Activated T-helper 2 cell treated with anti-CD3 and anti-CD28 coated beads, Interferon-gamma antibody, Interleukin-2, Interleukin-4, amounts not matched to agents 10 μg/mL and 5 μg/mL and 100 μg/mL, durations not matched to agents 14 hours and 24 hours and 36 hours (primary cell): ENCODE results near the gene COL8A1. TPM values are rescaled to one million over a fixed set of nuclear protein-coding genes. Genes with fewer than 3 reads are reported as not detected.

Experiments used
- DNase-seq: peaks from one replicate; pipeline ENCODE4 v3.0.0; 2021; ENCODE audit warnings: low spot score
- H3K27ac Mint-ChIP-seq: one replicate; pipeline ENCODE4 v1.8.0; 2021; ENCODE audit warnings: mixed read lengths
- H3K27me3 Mint-ChIP-seq: one replicate; pipeline ENCODE4 v1.8.0; 2021; ENCODE audit warnings: low read depth, mixed read lengths
- H3K36me3 Mint-ChIP-seq: one replicate; pipeline ENCODE4 v1.8.0; 2021; ENCODE audit warnings: low read depth, mixed read lengths
- H3K4me1 Mint-ChIP-seq: one replicate; pipeline ENCODE4 v1.8.0; 2021; ENCODE audit warnings: low read depth, mixed read lengths
- H3K4me3 Mint-ChIP-seq: one replicate; pipeline ENCODE4 v1.8.0; 2021; ENCODE audit warnings: low read depth, mild to moderate bottlenecking, moderate library complexity, mixed read lengths
- H3K9me3 Mint-ChIP-seq: one replicate; pipeline ENCODE4 v1.8.0; 2021; ENCODE audit warnings: mixed read lengths
- intact Hi-C: fragments of 100-400 bp; cut with micrococcal nuclease; formaldehyde crosslinking; loops from one replicate; pipeline ENCODE4 v1.15.1; 2023
- total RNA-seq: library from RNA; stranded (reverse); gene quantifications from 2 replicates; pipeline ENCODE4 v1.2.3, GENCODE V29; 2022

The COL8A1 gene
- total RNA-seq, 1 donor from 2014 or later = not detected

DNA sequence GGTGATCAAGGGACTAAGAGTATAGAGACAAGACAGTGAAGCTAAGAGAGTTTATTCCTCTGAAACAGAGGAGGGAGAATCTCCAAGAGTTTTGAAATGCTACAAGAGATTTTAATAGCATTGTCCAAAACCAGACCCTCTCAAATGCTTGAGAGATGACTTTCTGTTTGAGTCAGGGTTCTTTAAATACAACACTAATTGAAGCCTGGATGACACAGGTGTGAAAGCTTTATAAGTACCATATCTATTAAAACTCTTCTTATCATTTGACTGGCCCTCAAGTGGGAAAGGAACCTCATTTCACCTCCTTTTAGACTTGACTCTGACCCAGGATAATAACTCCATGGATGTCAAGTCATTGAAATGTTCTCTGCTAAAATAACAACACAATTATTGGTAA, 5.6 kb downstream of the COL8A1 start:
- peaks cover 6% of the 10 kb centered on the region for H3K4me1 Mint-ChIP-seq
- H3K36me3 Mint-ChIP-seq = no peaks in the 10 kb centered on the region
- no peaks in the 10 kb centered on the region for H3K9me3 Mint-ChIP-seq
- intact Hi-C loops = loop anchor here (2.0 kb wide), 1 partner anchor 43 kb away; no protein-coding TSS in a partner anchor
- H3K27me3 Mint-ChIP-seq = peaks cover 43% of the 10 kb centered on the region
- H3K27ac Mint-ChIP-seq = no peak overlapping the region
- no peak for DNase-seq
- H3K4me3 Mint-ChIP-seq = no peak overlapping the region

GRCh38 chr3:99644746-99645145, 6.4 kb downstream of the COL8A1 start:
- Mint-ChIP-seq H3K27ac (no peak overlapping the region), H3K27me3 (peaks cover 38% of the 10 kb centered on the region), H3K4me3 (no peak overlapping the region), H3K36me3 (no peaks in the 10 kb centered on the region), H3K9me3 (no peaks in the 10 kb centered on the region), H3K4me1 (peaks cover 6% of the 10 kb centered on the region)
- DNase-seq = no peak
- intact Hi-C loops = loop anchor here (2.0 kb wide), 1 partner anchor 42 kb away; no protein-coding TSS in a partner anchor

DNA sequence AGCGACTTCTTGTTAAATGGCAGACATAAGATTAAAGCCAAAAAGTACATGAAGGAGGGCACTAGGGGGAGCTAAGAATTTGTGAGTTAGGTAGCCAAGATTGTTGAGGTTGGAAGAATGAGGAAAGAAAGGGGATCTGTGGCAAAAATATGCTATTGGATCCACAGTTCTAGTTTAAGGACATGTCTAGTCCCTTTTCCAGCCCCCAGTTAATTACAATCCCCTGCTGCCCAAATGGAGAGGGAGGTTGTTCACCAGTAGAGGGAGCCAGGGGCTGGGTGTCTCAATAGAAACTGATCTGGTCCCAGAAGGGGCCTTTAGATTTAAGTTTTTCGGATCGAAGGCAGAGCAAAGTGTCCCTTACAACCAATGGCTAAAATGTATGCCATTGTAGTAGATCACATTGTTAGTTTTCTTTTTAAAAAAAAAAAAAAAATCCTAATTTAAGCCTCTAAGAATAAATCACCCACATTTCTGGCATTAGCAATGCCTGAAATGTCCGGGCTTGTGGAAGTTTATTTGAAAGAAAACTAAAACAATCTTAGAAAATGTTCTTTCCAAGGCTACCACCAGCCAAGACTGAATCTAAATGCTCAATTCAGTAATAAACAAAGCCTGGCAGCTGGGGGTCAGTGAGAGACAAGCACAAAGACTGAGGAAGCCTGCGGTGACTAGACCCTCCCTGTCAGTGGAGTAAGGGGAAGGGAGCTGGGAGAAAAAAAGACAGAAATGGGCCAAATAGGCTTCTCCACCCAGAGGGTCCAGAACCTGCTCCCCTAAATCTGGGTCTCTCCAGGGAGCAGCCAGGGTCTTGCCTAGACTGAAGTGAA, 7.1 kb downstream of the COL8A1 start:
- Mint-ChIP-seq H3K4me3 (no peak overlapping the region), H3K36me3 (no peaks in the 10 kb centered on the region), H3K4me1 (peaks cover 6% of the 10 kb centered on the region), H3K27ac (no peak overlapping the region), H3K27me3 (peaks cover 33% of the 10 kb centered on the region), H3K9me3 (no peaks in the 10 kb centered on the region)
- intact Hi-C loops = loop anchor here (2.0 kb wide), 1 partner anchor 41 kb away; no protein-coding TSS in a partner anchor
- no peak for DNase-seq

GRCh38 chr3:99646107-99646435, 7.7 kb downstream of the COL8A1 start:
- Mint-ChIP-seq H3K36me3 (no peaks in the 10 kb centered on the region), H3K27ac (no peak overlapping the region), H3K9me3 (no peaks in the 10 kb centered on the region), H3K4me3 (no peak overlapping the region), H3K4me1 (peaks cover 6% of the 10 kb centered on the region), H3K27me3 (peaks cover 28% of the 10 kb centered on the region)
- intact Hi-C loops = no loop called here
- no peak for DNase-seq

DNA sequence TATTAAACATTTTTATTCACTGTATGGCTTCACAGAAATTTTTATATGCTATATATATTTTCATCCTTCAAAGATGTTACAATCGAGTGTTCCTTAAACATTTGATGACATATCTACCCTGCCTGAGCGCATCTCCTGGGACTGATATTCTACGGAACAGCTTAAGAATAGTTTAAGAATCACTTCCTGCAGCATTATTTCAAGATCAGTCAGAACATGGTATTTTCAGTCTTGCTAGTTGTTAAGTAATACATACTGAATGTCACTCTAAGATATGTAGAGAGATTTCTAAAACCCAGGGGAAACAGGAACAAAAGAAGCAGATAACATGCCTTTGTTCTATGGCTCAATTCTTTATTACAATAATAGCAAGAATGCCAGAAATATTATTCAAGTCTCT, 8.7 kb downstream of the COL8A1 start:
- intact Hi-C loops = no loop called here
- H3K27ac Mint-ChIP-seq = no peak overlapping the region
- no peaks in the 10 kb centered on the region for H3K9me3 Mint-ChIP-seq
- peaks cover 6% of the 10 kb centered on the region for H3K4me1 Mint-ChIP-seq
- no peaks in the 10 kb centered on the region for H3K36me3 Mint-ChIP-seq
- H3K27me3 Mint-ChIP-seq = peaks cover 18% of the 10 kb centered on the region
- DNase-seq = no peak
- no peak overlapping the region for H3K4me3 Mint-ChIP-seq

- H3K27ac Mint-ChIP-seq = no peak overlapping the region
- H3K9me3 Mint-ChIP-seq = no peaks in the 10 kb centered on the region
- H3K4me3 Mint-ChIP-seq = no peak overlapping the region
- H3K36me3 Mint-ChIP-seq = no peaks in the 10 kb centered on the region
- H3K27me3 Mint-ChIP-seq = peaks cover 14% of the 10 kb centered on the region
- peaks cover 6% of the 10 kb centered on the region for H3K4me1 Mint-ChIP-seq
- DNase-seq = no peak
- intact Hi-C loops = no loop called here
Measured at GRCh38 chr3:99648101-99648500, 9.7 kb downstream of the COL8A1 start.

DNA sequence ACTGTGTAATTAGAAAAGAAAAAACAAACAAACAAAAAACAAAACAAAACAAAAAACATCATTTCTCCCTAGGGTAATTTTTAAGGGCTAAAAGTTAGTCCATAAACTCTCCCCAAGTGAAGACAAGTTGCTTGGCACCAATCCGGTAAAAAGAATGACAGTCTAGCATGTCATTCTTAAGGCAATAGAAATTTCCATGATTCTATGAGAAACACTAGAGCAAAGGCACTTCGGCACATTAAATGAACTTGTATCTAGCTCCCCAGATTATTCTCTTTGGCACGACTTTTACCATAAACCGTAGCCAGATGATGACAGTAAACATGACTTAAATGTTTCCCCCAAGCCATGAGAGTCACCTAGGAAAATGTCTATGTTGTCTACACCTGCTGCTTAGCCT, 10.1 kb downstream of the COL8A1 start:
- Mint-ChIP-seq H3K4me1 (peaks cover 6% of the 10 kb centered on the region), H3K9me3 (no peaks in the 10 kb centered on the region), H3K4me3 (no peak overlapping the region), H3K27me3 (peaks cover 14% of the 10 kb centered on the region), H3K27ac (no peak overlapping the region), H3K36me3 (no peaks in the 10 kb centered on the region)
- DNase-seq = no peak
- intact Hi-C loops = no loop called here

GRCh38 chr3:99651531-99651930, 13.1 kb downstream of the COL8A1 start:
- intact Hi-C loops = no loop called here
- DNase-seq = no peak
- Mint-ChIP-seq H3K4me3 (no peak overlapping the region), H3K9me3 (no peaks in the 10 kb centered on the region), H3K27ac (no peak overlapping the region), H3K4me1 (peaks cover 6% of the 10 kb centered on the region), H3K27me3 (peaks cover 12% of the 10 kb centered on the region), H3K36me3 (no peaks in the 10 kb centered on the region)

DNA sequence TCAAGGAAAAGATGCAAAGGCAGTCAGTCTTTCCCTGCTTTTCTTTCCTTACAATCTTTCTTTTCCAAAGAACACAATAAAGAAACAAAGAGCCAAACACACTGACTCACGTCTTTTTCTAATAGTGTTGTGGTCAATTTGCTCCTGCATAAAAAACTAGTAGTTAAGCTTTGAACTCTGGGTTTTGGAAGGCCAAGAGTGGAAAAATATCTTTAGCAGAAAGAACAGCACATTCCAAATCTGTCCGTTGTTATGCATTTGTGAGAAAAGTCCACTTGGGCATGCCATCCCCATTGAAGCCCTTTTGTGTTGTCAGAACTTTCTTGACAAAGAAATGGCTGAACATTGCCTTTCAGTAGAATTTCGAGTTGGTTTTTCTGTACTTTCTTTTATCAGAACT, 18.2 kb downstream of the COL8A1 start:
- Mint-ChIP-seq H3K36me3 (no peaks in the 10 kb centered on the region), H3K27me3 (no peaks in the 10 kb centered on the region)

GRCh38 chr3:99658274-99658673, 19.9 kb downstream of the COL8A1 start:
- no peaks in the 10 kb centered on the region for H3K36me3 Mint-ChIP-seq
- no peak for DNase-seq
- H3K4me3 Mint-ChIP-seq = no peak overlapping the region
- H3K9me3 Mint-ChIP-seq = no peaks in the 10 kb centered on the region
- H3K4me1 Mint-ChIP-seq = no peaks in the 10 kb centered on the region
- intact Hi-C loops = no loop called here
- no peaks in the 10 kb centered on the region for H3K27me3 Mint-ChIP-seq
- H3K27ac Mint-ChIP-seq = no peak overlapping the region

More for the DNA sequence above, 18.2 kb downstream of the COL8A1 start:
- DNase-seq = no peak
- no peaks in the 10 kb centered on the region for H3K4me1 Mint-ChIP-seq
- intact Hi-C loops = no loop called here
- no peak overlapping the region for H3K27ac Mint-ChIP-seq
- H3K9me3 Mint-ChIP-seq = no peaks in the 10 kb centered on the region
- no peak overlapping the region for H3K4me3 Mint-ChIP-seq

DNA sequence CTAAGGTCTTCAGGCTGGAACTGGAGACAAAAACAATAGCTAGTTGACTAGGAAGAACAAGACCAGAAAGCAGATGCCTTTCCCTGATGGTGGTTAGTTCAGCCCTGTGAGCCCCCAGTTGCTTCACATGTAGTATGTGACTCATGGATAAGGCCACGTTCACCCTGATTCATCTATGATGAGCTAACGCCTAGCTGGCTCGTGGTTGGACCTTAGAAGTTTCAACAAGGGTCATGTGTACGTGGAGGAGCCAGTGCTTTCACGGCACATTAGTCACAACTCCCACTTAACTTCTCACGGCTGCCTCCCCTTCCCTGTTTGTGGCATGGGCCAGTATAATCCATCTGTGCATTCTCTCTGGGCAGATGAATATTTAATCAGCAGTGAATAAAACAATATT, 20.6 kb downstream of the COL8A1 start:
- H3K4me1 Mint-ChIP-seq = no peaks in the 10 kb centered on the region
- H3K27me3 Mint-ChIP-seq = no peaks in the 10 kb centered on the region
- DNase-seq = no peak
- no peaks in the 10 kb centered on the region for H3K36me3 Mint-ChIP-seq
- intact Hi-C loops = no loop called here
- no peak overlapping the region for H3K4me3 Mint-ChIP-seq
- no peaks in the 10 kb centered on the region for H3K9me3 Mint-ChIP-seq
- H3K27ac Mint-ChIP-seq = no peak overlapping the region

GRCh38 chr3:99659951-99660350, 21.6 kb downstream of the COL8A1 start:
- Mint-ChIP-seq H3K4me3 (no peak overlapping the region), H3K27ac (no peak overlapping the region), H3K4me1 (no peaks in the 10 kb centered on the region), H3K36me3 (no peaks in the 10 kb centered on the region), H3K27me3 (peaks cover 2% of the 10 kb centered on the region), H3K9me3 (no peaks in the 10 kb centered on the region)
- no peak for DNase-seq
- intact Hi-C loops = no loop called here

DNA sequence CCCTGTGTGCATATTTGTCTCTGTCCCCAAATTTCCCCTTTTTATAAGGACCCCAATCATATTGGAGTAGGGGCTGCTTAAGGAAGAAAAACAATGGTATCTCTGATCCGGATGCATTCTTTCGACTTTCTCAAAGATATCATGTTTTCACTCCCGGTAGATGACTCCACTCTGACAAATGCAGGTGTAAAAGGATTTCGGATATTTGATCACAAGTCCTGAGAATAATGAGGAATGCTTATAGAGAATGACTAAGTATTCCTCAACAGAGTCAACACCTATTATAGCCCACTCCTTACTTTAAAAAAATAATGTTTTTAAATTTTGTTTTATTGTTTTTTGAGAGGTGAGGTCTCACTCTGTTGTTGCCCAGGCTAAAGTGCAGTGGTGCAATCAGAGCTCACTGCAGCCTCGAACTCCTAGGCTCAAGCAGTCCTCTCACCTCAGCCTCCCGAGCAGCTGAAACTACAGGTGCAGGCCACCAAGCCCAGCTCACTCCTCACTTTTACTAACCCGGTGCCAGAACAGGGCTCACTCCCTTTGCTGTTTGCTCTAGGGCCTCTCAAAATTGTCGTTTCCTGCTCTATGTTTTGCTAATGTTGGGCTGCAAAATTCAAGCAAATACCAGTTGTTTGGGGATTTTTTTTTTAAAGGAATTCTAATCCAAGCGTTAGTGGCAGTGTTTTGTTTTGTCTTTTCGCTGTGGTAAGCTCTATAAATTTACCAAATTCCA, 24.6 kb downstream of the COL8A1 start:
- H3K4me3 Mint-ChIP-seq = no peak overlapping the region

More for the DNA sequence above, 24.6 kb downstream of the COL8A1 start:
- Mint-ChIP-seq H3K4me1 (no peaks in the 10 kb centered on the region), H3K36me3 (no peaks in the 10 kb centered on the region), H3K27ac (no peak overlapping the region), H3K9me3 (no peaks in the 10 kb centered on the region), H3K27me3 (peaks cover 6% of the 10 kb centered on the region)
- intact Hi-C loops = no loop called here
- no peak for DNase-seq
